Measurements from ENCODE around the gene FMNL1.

DNA sequence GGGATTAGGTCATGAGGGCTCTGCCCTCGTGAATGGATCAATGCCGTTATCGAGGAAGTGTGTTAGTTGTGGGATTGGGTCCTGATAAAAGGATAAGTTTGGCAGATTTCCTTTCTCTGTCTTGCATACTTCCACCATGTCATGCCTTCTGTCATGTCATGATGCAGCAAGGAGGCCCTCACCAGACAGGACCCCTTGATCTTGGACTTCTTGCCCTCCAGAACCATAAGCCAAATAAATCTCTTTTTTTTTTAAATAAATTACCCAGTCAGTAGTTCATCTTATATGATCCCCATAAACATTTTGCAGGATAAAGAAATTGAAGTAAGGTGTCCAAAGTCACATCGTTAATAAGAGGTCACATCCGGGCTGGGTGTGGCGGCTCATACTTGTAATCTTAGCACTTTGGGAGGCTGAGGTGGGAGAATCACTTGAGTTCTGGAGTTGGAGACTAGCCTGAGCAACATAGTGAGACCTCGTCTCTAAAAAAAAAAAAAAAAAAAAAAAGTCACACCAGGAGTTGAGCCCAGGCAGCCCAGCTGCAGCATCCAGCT is 34.8 kb upstream of the FMNL1 start:
- TF ChIP-seq, protein P1, sequence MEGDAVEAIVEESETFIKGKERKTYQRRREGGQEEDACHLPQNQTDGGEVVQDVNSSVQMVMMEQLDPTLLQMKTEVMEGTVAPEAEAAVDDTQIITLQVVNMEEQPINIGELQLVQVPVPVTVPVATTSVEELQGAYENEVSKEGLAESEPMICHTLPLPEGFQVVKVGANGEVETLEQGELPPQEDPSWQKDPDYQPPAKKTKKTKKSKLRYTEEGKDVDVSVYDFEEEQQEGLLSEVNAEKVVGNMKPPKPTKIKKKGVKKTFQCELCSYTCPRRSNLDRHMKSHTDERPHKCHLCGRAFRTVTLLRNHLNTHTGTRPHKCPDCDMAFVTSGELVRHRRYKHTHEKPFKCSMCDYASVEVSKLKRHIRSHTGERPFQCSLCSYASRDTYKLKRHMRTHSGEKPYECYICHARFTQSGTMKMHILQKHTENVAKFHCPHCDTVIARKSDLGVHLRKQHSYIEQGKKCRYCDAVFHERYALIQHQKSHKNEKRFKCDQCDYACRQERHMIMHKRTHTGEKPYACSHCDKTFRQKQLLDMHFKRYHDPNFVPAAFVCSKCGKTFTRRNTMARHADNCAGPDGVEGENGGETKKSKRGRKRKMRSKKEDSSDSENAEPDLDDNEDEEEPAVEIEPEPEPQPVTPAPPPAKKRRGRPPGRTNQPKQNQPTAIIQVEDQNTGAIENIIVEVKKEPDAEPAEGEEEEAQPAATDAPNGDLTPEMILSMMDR (IDR thresholded peaks at IDR 0.05), result no peak
- no peak for TF ChIP-seq POLR2A (IDR thresholded peaks at IDR 0.05)

Data from body of pancreas (tissue), 4 donors.